WTC11 (cell line): ENCODE results near the gene ISM1. TPM values are rescaled to one million over a fixed set of nuclear protein-coding genes. Genes with fewer than 3 reads are reported as not detected.
A peak's percentile ranks its signal among the peaks of the same experiment; 100 is the strongest.

Source experiments
- ATAC-seq: fragments of 200-7000 bp; cut with Tn5 transposase; 2 replicates; pipeline ENCODE4 v1.10.0; 2021; ENCODE audit warnings: mild to moderate bottlenecking, moderate library complexity
- CTCF ChIA-PET: fragments of 300-600 bp; sonication (Branson Sonifier 250); formaldehyde crosslinking; loops from one replicate; lab custom pipeline; 2021; ENCODE audit warnings: antibody characterized with exemption; lab: Charles Lee
- POLR2A ChIA-PET: fragments of 350-600 bp; sonication (Branson Sonifier 250); formaldehyde crosslinking; loops from one replicate; lab custom pipeline; 2021; ENCODE audit warnings: antibody characterized with exemption; lab: Charles Lee
- DNase-seq: peaks from one replicate; pipeline ENCODE4 v3.0.0; 2021; ENCODE audit warnings: low spot score
- H3K27ac Mint-ChIP-seq: 2 replicates; pipeline ENCODE4 v1.8.0; 2021; ENCODE audit warnings: mixed read lengths
- H3K27me3 Mint-ChIP-seq: 2 replicates; pipeline ENCODE4 v1.8.0; 2021; ENCODE audit warnings: low read depth, mild to moderate bottlenecking, moderate library complexity, mixed read lengths
- H3K36me3 Mint-ChIP-seq: 2 replicates; pipeline ENCODE4 v1.8.0; 2021; ENCODE audit warnings: mixed read lengths
- H3K4me1 Mint-ChIP-seq: 2 replicates; pipeline ENCODE4 v1.8.0; 2022; ENCODE audit warnings: mixed read lengths
- H3K4me3 Mint-ChIP-seq: 2 replicates; pipeline ENCODE4 v1.8.0; 2021; ENCODE audit warnings: mild to moderate bottlenecking, moderate library complexity, mixed read lengths
- H3K9me3 Mint-ChIP-seq: 2 replicates; pipeline ENCODE4 v1.8.0; 2021; ENCODE audit warnings: mixed read lengths
- CREM ChIP-seq: sonication (generic); formaldehyde crosslinking; IDR thresholded peaks from 2 replicates; pipeline ENCODE4 v1.8.1; 2022; ENCODE audit warnings: mild to moderate bottlenecking, missing genetic modification reagents, moderate library complexity
- ELF4 ChIP-seq: sonication (generic); formaldehyde crosslinking; IDR thresholded peaks from 2 replicates; pipeline ENCODE4 v1.8.1; 2022; ENCODE audit warnings: low read depth, mild to moderate bottlenecking, moderate library complexity, missing genetic modification reagents
- EMX1 ChIP-seq: fragments of 250-450 bp; sonication (Bioruptor Pico); IDR thresholded peaks from 2 replicates; pipeline ENCODE4 v1.8.0; 2021; ENCODE audit warnings: mild to moderate bottlenecking
- FOXP1 ChIP-seq: sonication (generic); formaldehyde crosslinking; IDR thresholded peaks from 2 replicates; pipeline ENCODE4 v1.8.0; 2022; ENCODE audit warnings: missing genetic modification reagents, mild to moderate bottlenecking, moderate library complexity, borderline replicate concordance
- NR1H2 ChIP-seq: sonication (generic); formaldehyde crosslinking; IDR thresholded peaks from 2 replicates; pipeline ENCODE4 v1.9.0; 2021; ENCODE audit warnings: mild to moderate bottlenecking, moderate library complexity, missing genetic modification reagents
- NR3C1 ChIP-seq: sonication (generic); formaldehyde crosslinking; conservative IDR thresholded peaks from 2 replicates; pipeline ENCODE4 v1.8.1; 2023; ENCODE audit warnings: low read depth, mild to moderate bottlenecking, missing genetic modification reagents
- TEAD1 ChIP-seq: sonication (generic); formaldehyde crosslinking; IDR thresholded peaks from 2 replicates; pipeline ENCODE4 v1.8.0; 2022; ENCODE audit warnings: mild to moderate bottlenecking, missing genetic modification reagents
- ZNF121 ChIP-seq: sonication (generic); formaldehyde crosslinking; IDR thresholded peaks from 2 replicates; pipeline ENCODE4 v1.8.0; 2023; ENCODE audit warnings: missing genetic modification reagents
- ZNF263 ChIP-seq: sonication (generic); formaldehyde crosslinking; IDR thresholded peaks from 2 replicates; pipeline ENCODE4 v1.8.1; 2022; ENCODE audit warnings: low read depth, mild to moderate bottlenecking, moderate library complexity, missing genetic modification reagents
- ZNF317 ChIP-seq: sonication (generic); formaldehyde crosslinking; IDR thresholded peaks from 2 replicates; pipeline ENCODE4 v1.8.1; 2023; ENCODE audit warnings: low read depth, mild to moderate bottlenecking, moderate library complexity, missing genetic modification reagents, borderline replicate concordance
- total RNA-seq: library from RNA; stranded (reverse); gene quantifications from 3 replicates; pipeline ENCODE4 v1.2.3, GENCODE V29; 2021
- TF ChIP-seq, protein P1 (sequence below): sonication (generic); formaldehyde crosslinking; IDR thresholded peaks from 2 replicates; pipeline ENCODE4 v1.8.0; 2022; ENCODE audit warnings: mild to moderate bottlenecking, missing genetic modification reagents
- TF ChIP-seq, protein P2 (sequence below): fragments of 200-600 bp; IDR thresholded peaks from 2 replicates; pipeline ENCODE4 v1.8.0; 2022; ENCODE audit warnings: antibody characterized with exemption
- TF ChIP-seq, protein P3 (sequence below): sonication (generic); formaldehyde crosslinking; IDR thresholded peaks from 2 replicates; pipeline ENCODE4 v1.8.1; 2023; ENCODE audit warnings: mild to moderate bottlenecking, missing genetic modification reagents
- TF ChIP-seq, protein P4 (sequence below): fragments of 250-450 bp; sonication (Bioruptor Pico); IDR thresholded peaks from 2 replicates; pipeline ENCODE4 v1.9.0; 2021; ENCODE audit warnings: moderate library complexity, mild to moderate bottlenecking, inconsistent platforms, borderline replicate concordance
- TF ChIP-seq, protein P5 (sequence below): fragments of 250-450 bp; sonication (Bioruptor Pico); IDR thresholded peaks from 2 replicates; pipeline ENCODE4 v1.9.0; 2021; ENCODE audit warnings: mild to moderate bottlenecking, borderline replicate concordance
- TF ChIP-seq, protein P6 (sequence below): sonication (generic); formaldehyde crosslinking; IDR thresholded peaks from 2 replicates; pipeline ENCODE4 v1.8.1; 2023; ENCODE audit warnings: mild to moderate bottlenecking, missing genetic modification reagents, moderate library complexity

The ISM1 gene
- total RNA-seq, 1 experiment from 2014 or later, result 0.52 TPM

DNA sequence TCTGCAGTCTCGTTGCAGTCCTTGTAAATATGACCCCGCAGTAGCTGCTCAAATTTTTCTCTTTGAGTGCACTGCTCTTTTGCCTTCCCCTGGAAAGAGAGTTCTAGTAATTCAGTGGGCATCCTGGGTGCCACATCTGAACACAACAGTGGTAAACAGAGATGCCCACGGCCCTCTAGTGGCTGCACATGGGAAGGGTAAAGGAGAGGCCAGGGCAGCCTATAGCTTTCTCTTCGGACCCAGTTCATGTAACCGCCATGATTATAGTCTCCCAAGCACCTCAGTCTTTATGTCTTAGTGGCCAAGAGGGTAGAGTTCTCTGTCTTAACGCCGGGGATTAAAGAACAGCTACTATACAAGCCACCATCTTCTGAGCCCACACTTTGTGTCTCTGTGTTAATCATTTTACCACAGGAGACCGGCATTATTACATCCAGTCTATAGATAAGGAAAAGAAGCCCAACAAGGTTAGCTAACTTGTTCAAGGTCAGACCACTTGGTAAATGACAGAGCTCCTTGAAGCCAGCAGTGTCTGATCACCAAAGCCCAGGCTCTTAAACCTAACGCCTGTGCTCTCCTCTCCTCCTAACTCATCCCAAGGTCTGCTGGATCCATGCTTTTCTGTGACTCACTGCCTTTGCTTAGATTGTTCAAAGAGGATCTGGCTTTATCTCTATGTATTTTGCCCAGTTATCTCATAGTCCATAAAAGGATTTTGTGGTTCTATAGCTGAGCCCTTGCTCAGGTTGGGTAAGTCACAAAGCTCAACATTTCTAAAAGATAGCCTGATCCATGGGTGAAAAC, 81.8 kb downstream of the ISM1 start:
- H3K27ac Mint-ChIP-seq, result no peak overlapping the region
- H3K4me3 Mint-ChIP-seq, result no peak overlapping the region
- DNase-seq (peak; percentile 54), ATAC-seq (peak; percentile 91)
- H3K36me3 Mint-ChIP-seq, result peaks cover 3% of the 10 kb centered on the region; the same call in 1 of the 2 replicates
- no peak for TF ChIP-seq ZNF317 (CRISPR knock-in tag)
- TF ChIP-seq, protein P1, sequence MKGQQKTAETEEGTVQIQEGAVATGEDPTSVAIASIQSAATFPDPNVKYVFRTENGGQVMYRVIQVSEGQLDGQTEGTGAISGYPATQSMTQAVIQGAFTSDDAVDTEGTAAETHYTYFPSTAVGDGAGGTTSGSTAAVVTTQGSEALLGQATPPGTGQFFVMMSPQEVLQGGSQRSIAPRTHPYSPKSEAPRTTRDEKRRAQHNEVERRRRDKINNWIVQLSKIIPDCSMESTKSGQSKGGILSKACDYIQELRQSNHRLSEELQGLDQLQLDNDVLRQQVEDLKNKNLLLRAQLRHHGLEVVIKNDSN (CRISPR knock-in tag), result no peak
- TF ChIP-seq, protein P2, sequence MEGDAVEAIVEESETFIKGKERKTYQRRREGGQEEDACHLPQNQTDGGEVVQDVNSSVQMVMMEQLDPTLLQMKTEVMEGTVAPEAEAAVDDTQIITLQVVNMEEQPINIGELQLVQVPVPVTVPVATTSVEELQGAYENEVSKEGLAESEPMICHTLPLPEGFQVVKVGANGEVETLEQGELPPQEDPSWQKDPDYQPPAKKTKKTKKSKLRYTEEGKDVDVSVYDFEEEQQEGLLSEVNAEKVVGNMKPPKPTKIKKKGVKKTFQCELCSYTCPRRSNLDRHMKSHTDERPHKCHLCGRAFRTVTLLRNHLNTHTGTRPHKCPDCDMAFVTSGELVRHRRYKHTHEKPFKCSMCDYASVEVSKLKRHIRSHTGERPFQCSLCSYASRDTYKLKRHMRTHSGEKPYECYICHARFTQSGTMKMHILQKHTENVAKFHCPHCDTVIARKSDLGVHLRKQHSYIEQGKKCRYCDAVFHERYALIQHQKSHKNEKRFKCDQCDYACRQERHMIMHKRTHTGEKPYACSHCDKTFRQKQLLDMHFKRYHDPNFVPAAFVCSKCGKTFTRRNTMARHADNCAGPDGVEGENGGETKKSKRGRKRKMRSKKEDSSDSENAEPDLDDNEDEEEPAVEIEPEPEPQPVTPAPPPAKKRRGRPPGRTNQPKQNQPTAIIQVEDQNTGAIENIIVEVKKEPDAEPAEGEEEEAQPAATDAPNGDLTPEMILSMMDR, result peak; percentile 39; the same call in 1 of the 2 replicates
- TF ChIP-seq NR3C1 (CRISPR knock-in tag), result no peak
- ChIA-PET POLR2A (interaction anchor here (1.1 kb wide), 1 partner anchor 10 kb away, joined by 8 read pairs; no protein-coding TSS in a partner anchor), CTCF (interaction anchor here (0.5 to 2.2 kb wide), 33 partner anchors 8 to 379 kb away, joined by 3 to 19 read pairs (median 4); no protein-coding TSS in a partner anchor)
- H3K27me3 Mint-ChIP-seq, result no peaks in the 10 kb centered on the region; the same call in 1 of the 2 replicates
- 0 out of 2 replicates have a peak, but pooled peaks cover 4% of the 10 kb centered on the region for H3K4me1 Mint-ChIP-seq
- peaks cover 17% of the 10 kb centered on the region for H3K9me3 Mint-ChIP-seq

DNA sequence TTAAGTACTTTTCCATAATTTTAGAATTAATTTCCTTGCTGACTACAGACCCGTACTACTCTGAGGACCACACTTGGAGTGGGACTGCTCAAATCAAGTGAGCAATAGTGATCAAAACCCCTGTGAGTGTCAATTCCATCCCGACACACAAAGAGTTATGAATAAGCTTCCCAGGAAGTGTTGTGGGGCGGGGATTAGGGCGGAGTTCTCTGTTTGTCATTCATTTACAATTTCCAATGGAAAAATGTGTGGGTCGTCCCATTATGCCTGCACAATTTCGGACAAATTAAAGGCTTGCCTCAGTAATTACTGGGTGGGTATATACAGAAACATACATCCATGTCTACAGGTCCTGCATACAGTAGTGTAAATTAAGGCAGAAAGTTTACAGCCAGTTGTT, 84.2 kb downstream of the ISM1 start:
- POLR2A ChIA-PET, result no interaction called here
- H3K36me3 Mint-ChIP-seq, result peaks cover 3% of the 10 kb centered on the region; the same call in 1 of the 2 replicates
- 0 out of 2 replicates have a peak, but pooled peaks cover 4% of the 10 kb centered on the region for H3K4me1 Mint-ChIP-seq
- CTCF ChIA-PET, result no interaction called here
- H3K9me3 Mint-ChIP-seq, result peaks cover 17% of the 10 kb centered on the region
- H3K27me3 Mint-ChIP-seq, result no peaks in the 10 kb centered on the region; the same call in 1 of the 2 replicates
- H3K27ac Mint-ChIP-seq, result no peak overlapping the region
- no peak for TF ChIP-seq NR1H2 (CRISPR knock-in tag)
- TF ChIP-seq, protein P3, sequence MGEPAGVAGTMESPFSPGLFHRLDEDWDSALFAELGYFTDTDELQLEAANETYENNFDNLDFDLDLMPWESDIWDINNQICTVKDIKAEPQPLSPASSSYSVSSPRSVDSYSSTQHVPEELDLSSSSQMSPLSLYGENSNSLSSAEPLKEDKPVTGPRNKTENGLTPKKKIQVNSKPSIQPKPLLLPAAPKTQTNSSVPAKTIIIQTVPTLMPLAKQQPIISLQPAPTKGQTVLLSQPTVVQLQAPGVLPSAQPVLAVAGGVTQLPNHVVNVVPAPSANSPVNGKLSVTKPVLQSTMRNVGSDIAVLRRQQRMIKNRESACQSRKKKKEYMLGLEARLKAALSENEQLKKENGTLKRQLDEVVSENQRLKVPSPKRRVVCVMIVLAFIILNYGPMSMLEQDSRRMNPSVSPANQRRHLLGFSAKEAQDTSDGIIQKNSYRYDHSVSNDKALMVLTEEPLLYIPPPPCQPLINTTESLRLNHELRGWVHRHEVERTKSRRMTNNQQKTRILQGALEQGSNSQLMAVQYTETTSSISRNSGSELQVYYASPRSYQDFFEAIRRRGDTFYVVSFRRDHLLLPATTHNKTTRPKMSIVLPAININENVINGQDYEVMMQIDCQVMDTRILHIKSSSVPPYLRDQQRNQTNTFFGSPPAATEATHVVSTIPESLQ (CRISPR knock-in tag), result no peak
- no peak for TF ChIP-seq EMX1 (CRISPR knock-in tag)
- no peak for TF ChIP-seq ELF4 (CRISPR knock-in tag)
- TF ChIP-seq TEAD1 (CRISPR knock-in tag), result no peak
- TF ChIP-seq, protein P4, sequence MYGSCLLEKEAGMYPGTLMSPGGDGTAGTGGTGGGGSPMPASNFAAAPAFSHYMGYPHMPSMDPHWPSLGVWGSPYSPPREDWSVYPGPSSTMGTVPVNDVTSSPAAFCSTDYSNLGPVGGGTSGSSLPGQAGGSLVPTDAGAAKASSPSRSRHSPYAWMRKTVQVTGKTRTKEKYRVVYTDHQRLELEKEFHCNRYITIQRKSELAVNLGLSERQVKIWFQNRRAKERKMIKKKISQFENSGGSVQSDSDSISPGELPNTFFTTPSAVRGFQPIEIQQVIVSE (CRISPR knock-in tag), result no peak
- TF ChIP-seq, protein P5, sequence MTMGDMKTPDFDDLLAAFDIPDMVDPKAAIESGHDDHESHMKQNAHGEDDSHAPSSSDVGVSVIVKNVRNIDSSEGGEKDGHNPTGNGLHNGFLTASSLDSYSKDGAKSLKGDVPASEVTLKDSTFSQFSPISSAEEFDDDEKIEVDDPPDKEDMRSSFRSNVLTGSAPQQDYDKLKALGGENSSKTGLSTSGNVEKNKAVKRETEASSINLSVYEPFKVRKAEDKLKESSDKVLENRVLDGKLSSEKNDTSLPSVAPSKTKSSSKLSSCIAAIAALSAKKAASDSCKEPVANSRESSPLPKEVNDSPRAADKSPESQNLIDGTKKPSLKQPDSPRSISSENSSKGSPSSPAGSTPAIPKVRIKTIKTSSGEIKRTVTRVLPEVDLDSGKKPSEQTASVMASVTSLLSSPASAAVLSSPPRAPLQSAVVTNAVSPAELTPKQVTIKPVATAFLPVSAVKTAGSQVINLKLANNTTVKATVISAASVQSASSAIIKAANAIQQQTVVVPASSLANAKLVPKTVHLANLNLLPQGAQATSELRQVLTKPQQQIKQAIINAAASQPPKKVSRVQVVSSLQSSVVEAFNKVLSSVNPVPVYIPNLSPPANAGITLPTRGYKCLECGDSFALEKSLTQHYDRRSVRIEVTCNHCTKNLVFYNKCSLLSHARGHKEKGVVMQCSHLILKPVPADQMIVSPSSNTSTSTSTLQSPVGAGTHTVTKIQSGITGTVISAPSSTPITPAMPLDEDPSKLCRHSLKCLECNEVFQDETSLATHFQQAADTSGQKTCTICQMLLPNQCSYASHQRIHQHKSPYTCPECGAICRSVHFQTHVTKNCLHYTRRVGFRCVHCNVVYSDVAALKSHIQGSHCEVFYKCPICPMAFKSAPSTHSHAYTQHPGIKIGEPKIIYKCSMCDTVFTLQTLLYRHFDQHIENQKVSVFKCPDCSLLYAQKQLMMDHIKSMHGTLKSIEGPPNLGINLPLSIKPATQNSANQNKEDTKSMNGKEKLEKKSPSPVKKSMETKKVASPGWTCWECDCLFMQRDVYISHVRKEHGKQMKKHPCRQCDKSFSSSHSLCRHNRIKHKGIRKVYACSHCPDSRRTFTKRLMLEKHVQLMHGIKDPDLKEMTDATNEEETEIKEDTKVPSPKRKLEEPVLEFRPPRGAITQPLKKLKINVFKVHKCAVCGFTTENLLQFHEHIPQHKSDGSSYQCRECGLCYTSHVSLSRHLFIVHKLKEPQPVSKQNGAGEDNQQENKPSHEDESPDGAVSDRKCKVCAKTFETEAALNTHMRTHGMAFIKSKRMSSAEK (CRISPR knock-in tag), result no peak
- no peak for TF ChIP-seq CREM (CRISPR knock-in tag)
- TF ChIP-seq ZNF263 (CRISPR knock-in tag), result no peak
- TF ChIP-seq FOXP1 (CRISPR knock-in tag), result no peak
- no peak for TF ChIP-seq ZNF121 (CRISPR knock-in tag)
- TF ChIP-seq, protein P6, sequence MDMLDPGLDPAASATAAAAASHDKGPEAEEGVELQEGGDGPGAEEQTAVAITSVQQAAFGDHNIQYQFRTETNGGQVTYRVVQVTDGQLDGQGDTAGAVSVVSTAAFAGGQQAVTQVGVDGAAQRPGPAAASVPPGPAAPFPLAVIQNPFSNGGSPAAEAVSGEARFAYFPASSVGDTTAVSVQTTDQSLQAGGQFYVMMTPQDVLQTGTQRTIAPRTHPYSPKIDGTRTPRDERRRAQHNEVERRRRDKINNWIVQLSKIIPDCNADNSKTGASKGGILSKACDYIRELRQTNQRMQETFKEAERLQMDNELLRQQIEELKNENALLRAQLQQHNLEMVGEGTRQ (CRISPR knock-in tag), result no peak
- no peak for DNase-seq
- no peak for ATAC-seq
- no peak overlapping the region for H3K4me3 Mint-ChIP-seq
